ENCODE data around the gene RAB40A.

GRCh38 chrX:103549916-103550315 lies 30.6 kb upstream of the RAB40A start:
- TF ChIP-seq CTCF (IDR thresholded peaks at IDR 0.05; ENCODE audit: low read depth, low read length, missing input control): no peak
- no peak for TF ChIP-seq SP1 (IDR thresholded peaks at IDR 0.05)
- no peak for TF ChIP-seq TAF1 (conservative IDR thresholded peaks at IDR 0.05)

All from liver (tissue), 3 donors.